Endothelial cell of umbilical vein (primary cell): Measurements from ENCODE around the gene NAAA.

ENCODE experiments used
- CTCF ChIP-seq, 2 donors: IDR thresholded peaks; 1 replicate in 1 of 2; 2 replicates in 1 of 2; pipeline ENCODE4 v1.5.1; 2011; ENCODE audit warnings: low read length in 2 of 2, mild to moderate bottlenecking in 2 of 2, moderate library complexity in 2 of 2, control low read depth in 1 of 2, inconsistent platforms in 1 of 2, low read depth in 1 of 2; ENCODE audit not compliant: insufficient read depth in 1 of 2; ENCODE audit errors: extremely low read depth in 1 of 2
- POLR2A ChIP-seq: IDR thresholded peaks from 2 replicates; pipeline ENCODE4 v1.6.1; 2012; ENCODE audit warnings: low read depth, mild to moderate bottlenecking, control low read depth, low read length
- POLR2AphosphoS5 ChIP-seq: IDR thresholded peaks from 2 replicates; pipeline ENCODE4 v1.6.1; 2012; ENCODE audit warnings: low read depth, mild to moderate bottlenecking, control low read depth, low read length, moderate library complexity; ENCODE audit not compliant: insufficient read depth

- no peak for TF ChIP-seq CTCF (IDR thresholded peaks at IDR 0.05; ENCODE audit: extremely low read depth in 1 of 2, insufficient read depth in 1 of 2, low read depth in 1 of 2, low read length in 2 of 2)
- no peak for TF ChIP-seq POLR2A
- no peak for TF ChIP-seq POLR2AphosphoS5
These were observed 18.9 kb downstream of the NAAA start for GRCh38 chr4:75921910-75922309.
